ENCODE measurements around the gene PUS7L. TPM values are rescaled to one million over a fixed set of nuclear protein-coding genes. Genes with fewer than 3 reads are reported as not detected.

The PUS7L gene
- total RNA-seq, 1 experiment from 2014 or later: 14.4 TPM

DNA sequence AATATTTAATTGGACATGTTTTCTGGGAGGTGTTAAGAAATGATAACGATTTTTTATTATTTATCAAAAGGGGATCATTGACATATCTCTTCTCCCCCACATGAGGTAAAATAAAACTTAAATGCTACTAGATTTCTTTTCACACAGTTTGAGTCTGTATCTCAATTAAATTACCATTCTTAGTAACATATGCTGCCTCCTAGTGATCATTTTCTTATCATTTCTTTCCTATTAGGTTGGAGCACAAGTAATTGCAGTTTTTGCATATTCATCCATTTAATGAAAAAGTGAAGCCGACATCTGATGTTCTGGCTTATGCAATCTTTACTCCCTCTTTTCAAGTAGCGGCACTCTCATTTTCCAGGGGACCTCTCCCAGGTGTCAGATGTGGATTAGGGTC, 24.9 kb downstream of the PUS7L start:
- no peak overlapping the region for H2AK5ac ChIP-seq (ENCODE audit: insufficient read length, low read length)
- no peak overlapping the region for H2BK120ac ChIP-seq (ENCODE audit: low read depth, low read length, poor library complexity, severe bottlenecking)
- no peaks in the 10 kb centered on the region for H3K9me3 Mint-ChIP-seq
- H3K9me3 ChIP-seq (ENCODE audit: control insufficient read depth, low read depth, low read length): no peaks in the 10 kb centered on the region
- H3K4me2 ChIP-seq (ENCODE audit: insufficient read depth, insufficient read length, low read length): no peak overlapping the region
- no peak overlapping the region for H3T11ph ChIP-seq (ENCODE audit: low read length)
- no CpG with 5 or more reads among the region's 3 CpGs for WGBS (ENCODE audit: extremely low coverage, insufficient read length, low lambda C conversion rate)
- H3K4me3 Mint-ChIP-seq: no peak overlapping the region
- no peak overlapping the region for H2BK15ac ChIP-seq (ENCODE audit: low read depth, low read length)
- H3K4ac ChIP-seq (ENCODE audit: low read depth, low read length): no peak overlapping the region
- H2BK5ac ChIP-seq (ENCODE audit: insufficient read length, low read length): no peak overlapping the region
- no peak overlapping the region for H3K23ac ChIP-seq (ENCODE audit: insufficient read length, low read depth, low read length)
- no peak for DNase-seq
- no peak overlapping the region for H4K8ac ChIP-seq (replicated peaks; ENCODE audit: insufficient read length, low read depth, low read length)
- H3K27me3 Mint-ChIP-seq (ENCODE audit: low read depth): no peaks in the 10 kb centered on the region
- H3K4me1 Mint-ChIP-seq: peaks cover 6 to 8% of the 10 kb centered on the region in 2 experiments; a peak in 3 of 4 replicates
- H3K4me1 ChIP-seq (ENCODE audit: insufficient read depth, low read length): 0 out of 2 replicates have a peak, but pooled peaks cover 2% of the 10 kb centered on the region
- no peak overlapping the region for H3K14ac ChIP-seq (ENCODE audit: insufficient read depth, low read length)
- no peak overlapping the region for H4K91ac ChIP-seq (ENCODE audit: insufficient read length, low read depth, low read length)
- no peak overlapping the region for H3K18ac ChIP-seq (ENCODE audit: insufficient read length, low read depth, low read length)
- no peak overlapping the region for H3K9ac ChIP-seq (ENCODE audit: extremely low read depth, insufficient read length, low read length)
- H3K23me2 ChIP-seq (ENCODE audit: insufficient read length, low read depth, low read length, poor library complexity, severe bottlenecking): no peaks in the 10 kb centered on the region
- H3K27ac ChIP-seq (ENCODE audit: insufficient read length, low read depth, low read length): no peak overlapping the region
- no peaks in the 10 kb centered on the region for H3K79me2 ChIP-seq (ENCODE audit: insufficient read depth, low read length)
- TF ChIP-seq, protein P1, sequence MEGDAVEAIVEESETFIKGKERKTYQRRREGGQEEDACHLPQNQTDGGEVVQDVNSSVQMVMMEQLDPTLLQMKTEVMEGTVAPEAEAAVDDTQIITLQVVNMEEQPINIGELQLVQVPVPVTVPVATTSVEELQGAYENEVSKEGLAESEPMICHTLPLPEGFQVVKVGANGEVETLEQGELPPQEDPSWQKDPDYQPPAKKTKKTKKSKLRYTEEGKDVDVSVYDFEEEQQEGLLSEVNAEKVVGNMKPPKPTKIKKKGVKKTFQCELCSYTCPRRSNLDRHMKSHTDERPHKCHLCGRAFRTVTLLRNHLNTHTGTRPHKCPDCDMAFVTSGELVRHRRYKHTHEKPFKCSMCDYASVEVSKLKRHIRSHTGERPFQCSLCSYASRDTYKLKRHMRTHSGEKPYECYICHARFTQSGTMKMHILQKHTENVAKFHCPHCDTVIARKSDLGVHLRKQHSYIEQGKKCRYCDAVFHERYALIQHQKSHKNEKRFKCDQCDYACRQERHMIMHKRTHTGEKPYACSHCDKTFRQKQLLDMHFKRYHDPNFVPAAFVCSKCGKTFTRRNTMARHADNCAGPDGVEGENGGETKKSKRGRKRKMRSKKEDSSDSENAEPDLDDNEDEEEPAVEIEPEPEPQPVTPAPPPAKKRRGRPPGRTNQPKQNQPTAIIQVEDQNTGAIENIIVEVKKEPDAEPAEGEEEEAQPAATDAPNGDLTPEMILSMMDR (conservative IDR thresholded peaks at IDR 0.05): peak; percentile 26; the same call in 1 of the 3 replicates
- no peak overlapping the region for H2BK20ac ChIP-seq (ENCODE audit: low read depth, low read length, poor library complexity, severe bottlenecking)
- peak overlapping the region in 1 of 3 experiments; percentile 74; a peak in 2 of 7 replicates for H3K27ac Mint-ChIP-seq
- no peaks in the 10 kb centered on the region for H3K27me3 ChIP-seq (ENCODE audit: insufficient read depth, low read length)
- no peak overlapping the region for H3K56ac ChIP-seq (ENCODE audit: insufficient read length, low read depth, low read length)
- H4K5ac ChIP-seq (ENCODE audit: insufficient read length, low read depth, low read length): no peak overlapping the region
- H2BK12ac ChIP-seq (ENCODE audit: insufficient read length, low read depth, low read length): no peak overlapping the region
- H4K20me1 ChIP-seq (ENCODE audit: control insufficient read depth, insufficient read depth, insufficient read length): no peaks in the 10 kb centered on the region
- H3K36me3 Mint-ChIP-seq (ENCODE audit: insufficient read depth in 1 of 3, low read depth in 3 of 3): no peaks in the 10 kb centered on the region; a peak in 1 of 7 replicates
- no peak overlapping the region for H2AFZ ChIP-seq (ENCODE audit: low read length)
- no peaks in the 10 kb centered on the region for H3K79me1 ChIP-seq (ENCODE audit: insufficient read depth, low read depth, low read length, poor library complexity, severe bottlenecking)

Data from H9 (cell line).